GM18909 (cell line): ENCODE results near the gene ZGRF1.
"Not testable (repeated sequence)": the region's sequence is repeated elsewhere in the genome, so short reads cannot be mapped to it uniquely, and the experiment has no call there.

ENCODE experiments used
- ATAC-seq: cut with Tn5 transposase; IDR thresholded peaks from one replicate; pipeline ENCODE4 v1.9.1; 2021; ENCODE audit warnings: mild to moderate bottlenecking; ENCODE audit not compliant: unreplicated experiment, poor library complexity

ZGRF1 gene

GRCh38 chr4:112644595-112645535 is 8.2 kb upstream of the ZGRF1 start:
- ATAC-seq, result not testable (repeated sequence)

DNA sequence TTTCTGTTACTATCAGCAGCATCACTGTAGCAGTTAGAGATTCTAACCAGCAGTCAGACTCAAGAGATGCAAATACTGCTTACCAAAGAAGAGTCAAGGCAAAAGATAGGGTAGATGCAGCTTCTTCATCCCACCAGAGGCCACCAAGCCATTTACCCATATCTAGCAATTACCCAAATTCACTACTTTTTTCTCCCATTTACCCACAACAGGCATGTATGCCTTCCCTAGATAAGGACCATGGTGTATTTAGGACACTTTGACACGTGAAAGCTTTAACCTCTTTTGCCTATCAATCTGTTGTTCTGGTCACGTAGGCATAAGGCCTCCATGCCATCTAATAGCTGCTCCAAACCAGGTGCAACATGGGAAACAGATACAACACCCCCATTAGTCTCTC is 5.8 kb upstream of the ZGRF1 start:
- no peak for ATAC-seq

DNA sequence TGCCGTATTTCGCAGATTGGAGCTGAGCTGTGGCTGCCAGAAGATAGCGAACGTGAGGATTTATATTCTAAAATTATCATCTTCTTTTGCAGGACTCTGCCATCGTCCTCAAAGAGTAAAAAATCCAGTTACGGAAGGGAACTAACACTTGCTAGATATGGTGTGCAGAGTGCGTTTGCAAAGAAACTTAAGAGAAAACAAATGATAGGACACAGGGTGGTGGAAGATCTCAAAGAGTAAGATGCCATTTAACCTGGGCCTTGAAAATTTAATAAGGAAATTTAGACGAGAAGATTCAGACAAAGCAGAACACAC is 800 bp upstream of the ZGRF1 start:
- peak; percentile 2 for ATAC-seq

- no peak for ATAC-seq
These were observed 3.1 kb downstream of the ZGRF1 start for GRCh38 chr4:112633477-112634235.

DNA sequence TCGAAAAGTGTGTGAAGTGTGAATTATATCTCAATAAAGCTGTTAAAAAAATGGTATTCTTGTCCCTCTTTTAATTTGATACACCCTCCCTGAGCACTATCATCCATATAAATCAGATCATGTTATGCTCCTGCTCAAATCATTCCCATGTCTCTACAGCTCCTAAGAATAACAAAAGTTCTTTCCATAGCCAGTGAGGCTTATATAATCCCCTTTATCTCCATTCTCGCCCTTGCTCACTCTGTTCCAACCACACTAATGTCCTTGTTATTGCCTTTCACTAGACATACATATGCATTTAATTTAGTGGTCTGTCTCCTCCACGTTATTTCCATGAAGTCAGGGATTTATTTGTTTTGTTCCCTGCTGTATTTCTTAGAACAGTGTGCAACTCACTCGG is 10.5 kb downstream of the ZGRF1 start:
- no peak for ATAC-seq

GRCh38 chr4:112616984-112617383 is 19.7 kb downstream of the ZGRF1 start:
- no peak for ATAC-seq

DNA sequence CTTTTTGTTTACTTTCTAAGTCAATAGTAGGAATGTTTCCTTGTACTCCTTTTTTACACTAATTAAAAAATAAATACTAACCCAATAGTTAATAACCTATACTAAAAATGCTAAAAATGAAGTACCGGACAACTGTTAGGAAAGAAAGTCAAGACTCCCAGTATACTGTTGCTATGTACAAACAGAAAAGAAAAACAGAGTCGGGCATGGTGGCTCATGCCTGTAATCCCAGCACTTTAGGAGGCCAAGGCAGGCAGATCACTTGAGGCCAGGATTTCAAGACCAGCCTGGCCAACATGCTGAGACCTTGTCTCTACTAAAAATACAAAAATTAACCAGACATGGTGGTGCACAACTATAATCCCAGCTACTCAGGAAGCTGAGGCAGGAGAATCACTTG is 23.9 kb downstream of the ZGRF1 start:
- not testable (repeated sequence) for ATAC-seq

GRCh38 chr4:112604589-112604988 is 32.1 kb downstream of the ZGRF1 start:
- peak; percentile 84 for ATAC-seq

- no peak for ATAC-seq
These were observed 41.7 kb downstream of the ZGRF1 start for GRCh38 chr4:112594993-112595392.

DNA sequence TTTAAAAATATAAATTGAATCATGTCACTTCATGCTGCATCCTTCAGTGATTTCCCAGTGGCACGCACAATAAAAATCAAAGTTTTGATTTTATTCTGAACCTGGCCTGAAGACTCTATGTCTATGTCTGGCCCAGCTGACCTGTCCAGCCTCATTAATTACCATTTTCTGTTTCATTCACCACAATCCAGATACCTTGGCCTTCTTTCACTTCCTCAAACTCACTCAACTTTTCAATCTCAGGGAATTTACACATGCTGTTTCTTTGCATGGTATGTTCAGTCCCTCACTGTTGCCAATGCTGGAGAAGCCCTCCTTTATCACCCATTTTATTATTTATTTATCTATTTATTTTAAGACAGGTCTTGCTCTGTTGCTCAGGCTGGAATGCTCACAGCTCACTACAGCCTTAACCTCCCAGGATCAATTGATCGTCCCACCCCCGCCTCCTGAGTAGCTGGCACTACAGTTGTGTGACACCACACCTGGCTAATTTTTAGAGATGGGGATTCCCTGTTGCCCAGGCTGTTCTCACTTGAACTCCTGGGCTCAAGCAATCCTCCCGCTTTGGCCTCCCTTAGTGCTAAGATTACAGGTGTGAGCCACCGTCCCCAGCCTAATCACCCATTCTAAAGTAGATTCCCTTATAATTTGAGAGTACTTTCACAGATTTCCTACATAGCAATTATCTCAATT is 43.1 kb downstream of the ZGRF1 start:
- ATAC-seq, result peak; percentile 67

DNA sequence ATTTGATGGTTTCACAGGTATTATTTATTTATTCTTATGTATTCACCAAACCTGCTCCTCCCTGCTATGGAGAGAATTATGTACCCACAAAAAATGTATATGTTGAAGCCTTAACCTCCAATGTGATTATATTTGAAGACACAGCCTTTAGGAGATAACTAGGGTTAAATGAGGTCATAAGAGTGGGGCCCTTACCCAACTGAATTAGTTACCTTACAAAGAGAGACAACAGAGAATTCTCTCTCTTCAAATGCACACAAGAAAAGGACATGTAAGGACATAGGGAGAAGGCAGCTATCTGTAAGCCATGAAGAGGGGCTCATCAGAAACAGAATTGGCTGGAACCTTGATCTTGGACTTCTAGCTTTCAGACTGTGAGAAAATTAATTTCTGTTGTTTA is 44.0 kb downstream of the ZGRF1 start:
- ATAC-seq, result no peak

DNA sequence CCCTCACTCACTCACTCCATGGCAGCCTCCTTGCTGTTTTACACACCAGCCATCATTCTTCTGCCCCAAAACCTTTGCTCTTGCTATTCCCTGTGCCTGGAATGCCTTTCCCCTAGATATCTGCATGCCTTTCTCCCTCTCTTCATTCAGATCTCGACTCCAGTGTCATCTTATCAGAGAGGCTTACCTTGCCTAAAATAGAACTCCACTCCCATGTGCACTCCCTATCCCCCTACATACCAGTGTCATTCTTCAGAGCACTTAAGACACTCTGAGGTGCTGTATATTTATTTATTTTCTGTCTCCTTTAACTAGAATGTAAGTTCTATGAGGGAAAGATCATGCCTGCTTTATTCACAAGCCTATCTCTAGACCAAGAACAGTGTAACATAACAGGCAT is 45.1 kb downstream of the ZGRF1 start:
- ATAC-seq, result no peak

DNA sequence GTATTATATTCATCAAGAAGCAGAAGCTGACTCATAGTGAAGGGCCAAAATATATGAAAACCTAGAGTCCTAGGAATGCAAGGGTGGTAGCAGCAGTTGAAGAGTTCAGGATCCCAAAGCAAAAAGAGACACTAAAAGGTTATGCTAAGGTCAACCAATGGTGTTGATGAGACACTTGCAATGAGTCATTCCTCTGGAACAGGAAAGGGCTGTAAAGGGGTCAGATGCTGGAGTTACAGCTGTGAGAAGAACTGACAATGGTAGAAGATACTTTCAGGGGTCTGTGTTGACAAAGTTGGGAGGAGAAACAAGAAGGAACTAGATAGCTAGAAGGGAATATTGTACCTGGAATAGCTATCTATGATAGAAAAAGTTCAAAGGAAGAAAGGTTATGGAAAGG is 47.5 kb downstream of the ZGRF1 start:
- peak; percentile 41 for ATAC-seq

- no peak for ATAC-seq
These were observed 50.6 kb downstream of the ZGRF1 start for GRCh38 chr4:112585977-112586736.

- no peak for ATAC-seq
These were observed 69.2 kb downstream of the ZGRF1 start for GRCh38 chr4:112567536-112567935.

- no peak for ATAC-seq
These were observed 71.9 kb downstream of the ZGRF1 start for GRCh38 chr4:112564706-112565270.

DNA sequence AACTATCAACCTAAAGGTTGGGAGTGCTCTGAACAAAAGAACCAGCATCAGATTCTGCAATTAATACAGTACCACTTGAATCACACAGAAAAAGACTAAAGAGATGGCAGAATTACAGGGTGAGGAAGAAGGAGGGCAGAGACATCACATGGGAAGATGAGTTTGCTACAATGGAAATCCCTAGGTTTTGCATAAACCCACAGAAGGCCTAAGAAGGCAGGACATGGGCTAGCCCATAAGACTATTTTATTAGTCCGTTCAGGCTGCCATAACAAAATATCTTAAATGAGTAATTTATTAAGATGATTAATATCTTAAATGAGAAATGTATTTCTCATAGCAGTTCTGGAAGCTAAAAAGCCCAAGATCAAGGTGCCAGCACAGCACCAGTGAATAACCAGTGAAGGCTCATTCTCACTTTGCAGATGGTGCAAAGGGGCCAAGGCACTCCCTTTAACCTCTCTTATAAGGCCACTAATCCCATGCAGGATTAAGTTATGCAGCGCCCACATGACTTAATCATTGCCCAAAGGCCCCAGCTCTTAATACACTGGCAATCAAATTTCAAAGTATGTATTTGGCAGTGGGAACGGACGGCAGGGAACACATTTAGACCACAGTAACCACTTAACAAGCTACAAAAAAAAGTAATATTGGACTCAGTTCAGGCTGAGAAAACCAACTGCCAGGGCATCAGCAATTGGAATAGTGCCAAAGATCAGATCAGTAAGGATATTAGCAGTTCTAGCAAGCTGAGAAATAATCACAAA is 73.1 kb downstream of the ZGRF1 start:
- peak; percentile 59 for ATAC-seq

- ATAC-seq, result no peak
These were observed 74.3 kb downstream of the ZGRF1 start for GRCh38 chr4:112562254-112562879.

- peak; percentile 61 for ATAC-seq
These were observed 76.6 kb downstream of the ZGRF1 start for GRCh38 chr4:112560084-112560483.
